Measurements from ENCODE around the gene EDC4. TPM values are rescaled to one million over a fixed set of nuclear protein-coding genes. Genes with fewer than 3 reads are reported as not detected.

The EDC4 gene
- total and polyA plus RNA-seq, 2 of the 13 experiments (the other 11 are each of a cell fraction or from before 2014, with no cell fraction given): 51.4 to 59.1 TPM

GRCh38 chr16:67865318-67865717 is 7.5 kb upstream of the EDC4 start:
- Histone ChIP-seq H3K27me3 (ENCODE audit: control insufficient read depth in 1 of 2, insufficient read depth in 2 of 2, low read length in 2 of 2) (no peaks in the 10 kb centered on the region), H3K9me3 (ENCODE audit: low read length) (no peaks in the 10 kb centered on the region), H3K4me1 (ENCODE audit: insufficient read depth, low read length) (no peaks in the 10 kb centered on the region), H3K79me2 (ENCODE audit: insufficient read depth, low read length) (peaks cover 48% of the 10 kb centered on the region), H3K27ac (ENCODE audit: extremely low read length, insufficient read depth, low read length) (no peak overlapping the region), H3K4me2 (ENCODE audit: low read depth, low read length) (no peak overlapping the region), H2AFZ (ENCODE audit: low read length) (no peak overlapping the region), H4K20me1 (ENCODE audit: insufficient read depth, low read length) (peaks cover 23% of the 10 kb centered on the region; the same call in 1 of the 2 replicates), H3K36me3 (replicated peaks in 1 of 2; ENCODE audit: control insufficient read depth in 1 of 2, insufficient read depth in 2 of 2, low read length in 2 of 2) (peaks cover 37 to 85% of the 10 kb centered on the region in 2 experiments), H3K4me3 (replicated peaks in 1 of 3; ENCODE audit: insufficient read depth in 1 of 3, low read depth in 2 of 3, low read length in 3 of 3) (no peak overlapping the region), H3K9ac (ENCODE audit: insufficient read depth, low read depth, low read length) (no peak overlapping the region)
- in situ Hi-C loops (cut with HindIII; ENCODE audit: extremely low pct_ligation_motif_present, low pct_unique_long_range_greater_than_20kb) (no loop called here), intact Hi-C loops (cut with micrococcal nuclease; ENCODE audit: unreplicated experiment) (loop anchor here (1.0 kb wide), 3 partner anchors 22 to 193 kb away; no protein-coding TSS in a partner anchor)
- peak; percentile 90 for ATAC-seq
- no TSS peak for BruUV-seq (replicated peaks)
- ChIA-PET POLR2A (interaction anchor here (0.6 to 1.0 kb wide), 6 partner anchors 18 to 59 kb away, joined by 3 to 6 read pairs (median 4); partner anchors contain the start of genes CENPT, RANBP10 and TSNAXIP1), CTCF (ENCODE audit: low intra/inter-chr PET ratio, low total read pairs) (interaction anchor here (0.7 to 3.7 kb wide), 7 partner anchors 22 to 344 kb away, joined by 3 to 69 read pairs (median 4); partner anchors contain the start of gene THAP11)
- DNase-seq (ENCODE audit: low spot score): peak; percentile 68
- 93% methylated on average over 2 of the region's 2 CpGs for WGBS (ENCODE audit: low lambda C conversion rate)
- FAIRE-seq: no peak
- TF ChIP-seq ARID4A (CRISPR knock-in tag; IDR thresholded peaks at IDR 0.05; ENCODE audit: borderline replicate concordance): peak; percentile 40; the same call in 1 of the 2 replicates
- no peak for TF ChIP-seq REXO4 (CRISPR knock-in tag; IDR thresholded peaks at IDR 0.05; ENCODE audit: borderline replicate concordance)
- no peak for TF ChIP-seq NR2F6 (IDR thresholded peaks at IDR 0.05)
- TF ChIP-seq NR2F6 (CRISPR knock-in tag; IDR thresholded peaks at IDR 0.05): peak; percentile 31; the same call in 1 of the 2 replicates
- TF ChIP-seq ZNF644 (CRISPR knock-in tag; IDR thresholded peaks at IDR 0.05; ENCODE audit: low read depth): peak; percentile 92
- no peak for TF ChIP-seq ZZZ3 (CRISPR knock-in tag; IDR thresholded peaks at IDR 0.05; ENCODE audit: borderline replicate concordance)
- 0 out of 2 replicates have a peak, but pooled peaks have one; percentile 12 for TF ChIP-seq FOSL2 (CRISPR knock-in tag; IDR thresholded peaks at IDR 0.05)
- TF ChIP-seq ZGPAT (CRISPR knock-in tag; IDR thresholded peaks at IDR 0.05): no peak
- no peak for TF ChIP-seq ZNF576 (CRISPR knock-in tag; IDR thresholded peaks at IDR 0.05)
- no peak for TF ChIP-seq ZNF121 (CRISPR knock-in tag; IDR thresholded peaks at IDR 0.05)
- TF ChIP-seq IRF2 (CRISPR knock-in tag; IDR thresholded peaks at IDR 0.05): peak; percentile 35; the same call in 1 of the 2 replicates
- peak; percentile 55 for TF ChIP-seq SALL1 (CRISPR knock-in tag; IDR thresholded peaks at IDR 0.05)
- peak; percentile 37; the same call in 1 of the 2 replicates for TF ChIP-seq MXD4 (CRISPR knock-in tag; IDR thresholded peaks at IDR 0.05)
- no peak for TF ChIP-seq RORA (CRISPR knock-in tag; IDR thresholded peaks at IDR 0.05)
- TF ChIP-seq MYC (CRISPR knock-in tag; IDR thresholded peaks at IDR 0.05; ENCODE audit: borderline replicate concordance): peak; percentile 89
- TF ChIP-seq STAG1 (CRISPR knock-in tag; IDR thresholded peaks at IDR 0.05): peak; percentile 91
- TF ChIP-seq ZNF276 (CRISPR knock-in tag; IDR thresholded peaks at IDR 0.05; ENCODE audit: low read depth): no peak
- no peak for TF ChIP-seq ZNF607 (CRISPR knock-in tag; IDR thresholded peaks at IDR 0.05; ENCODE audit: borderline replicate concordance)
- no peak for TF ChIP-seq ZNF616 (CRISPR knock-in tag; IDR thresholded peaks at IDR 0.05; ENCODE audit: low read depth)
